Right lung (tissue), 5 donors: ENCODE data around the gene FAM120B. TPM values are rescaled to one million over a fixed set of nuclear protein-coding genes. Genes with fewer than 3 reads are reported as not detected.
"Not testable (repeated sequence)": the region's sequence is repeated elsewhere in the genome, so short reads cannot be mapped to it uniquely, and the experiment has no call there.

Experiments
- DNase-seq, 2 donors: peaks; one replicate each; pipeline ENCODE4 v3.0.0-alpha.2; 2013
- polyA plus RNA-seq, 5 donors: library from polyadenylated mRNA; unstranded; fragments of 120-200 nt; gene quantifications; one replicate each; pipeline versions ENCODE4 v1.2.1 to v1.2.3, GENCODE V29; 2013; ENCODE audit warnings: inconsistent platforms in 1 of 5, low replicate concordance in 1 of 5; ENCODE audit not compliant: insufficient read length in 5 of 5, insufficient read depth in 1 of 5

FAM120B gene
- polyA plus RNA-seq, 5 donors: 27.2 to 39.8 (median 35.4) TPM

DNA sequence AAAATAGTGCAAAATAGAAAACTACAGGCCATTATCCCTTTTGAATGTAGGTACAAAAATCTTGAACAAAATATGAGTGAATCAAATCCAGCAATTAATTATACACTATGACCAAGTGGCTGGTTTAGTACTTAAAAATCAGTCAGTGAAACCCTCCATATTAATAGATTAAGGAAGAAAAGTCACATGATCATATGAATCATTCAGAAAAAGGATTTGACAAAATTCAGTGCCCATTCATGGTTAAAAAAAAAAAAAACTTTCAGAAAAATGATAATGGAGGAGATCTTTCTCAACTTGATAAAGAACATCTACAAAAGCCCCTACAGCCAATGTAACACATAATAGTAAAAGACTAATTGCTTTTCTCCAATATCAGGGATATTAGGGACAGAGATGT is 75.0 kb downstream of the FAM120B start:
- no peak for DNase-seq

DNA sequence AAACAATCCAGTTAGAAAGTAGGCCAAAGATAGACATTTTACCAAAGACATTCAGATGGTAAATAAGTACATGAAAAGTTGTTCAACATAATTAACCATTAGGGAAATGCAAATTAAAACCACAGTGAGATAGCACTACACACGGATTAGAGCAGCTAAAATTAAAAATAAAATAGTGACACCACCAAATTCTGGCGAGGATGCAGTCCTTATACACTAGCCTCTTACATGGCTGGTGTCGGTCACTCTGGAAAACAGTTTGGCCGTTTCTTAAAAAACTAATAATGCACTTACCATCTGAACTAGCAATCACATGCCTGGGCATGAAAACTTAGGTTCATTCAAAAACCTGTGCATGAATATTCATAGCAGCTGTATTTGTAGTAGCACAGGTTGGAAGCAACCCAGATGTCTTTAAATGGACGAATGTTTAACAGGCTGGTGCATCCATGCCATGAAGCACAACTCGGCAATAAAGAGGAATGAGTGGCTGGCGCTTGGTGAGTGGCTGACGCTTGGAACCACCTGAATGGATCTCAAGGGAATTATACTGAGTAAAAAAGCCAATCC is 77.0 kb downstream of the FAM120B start:
- DNase-seq: no peak

DNA sequence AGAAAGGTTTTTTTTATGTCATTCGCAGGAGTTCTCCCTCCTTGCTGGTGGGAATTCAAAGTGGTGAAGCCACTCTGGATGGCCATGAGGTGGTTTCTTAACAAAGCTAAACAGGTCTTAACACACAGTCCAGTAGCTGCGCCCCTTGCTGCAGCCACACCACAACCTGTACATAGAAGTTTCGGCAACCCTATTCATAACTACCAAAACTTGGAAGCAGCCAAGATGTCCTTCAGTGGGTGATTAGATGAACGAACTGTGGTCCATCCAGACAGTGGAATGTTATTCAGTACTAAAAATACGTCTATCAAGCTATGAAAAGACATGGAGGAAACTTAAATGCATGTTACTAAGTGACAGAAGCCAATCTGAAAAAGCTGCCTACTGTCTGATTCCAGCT is 78.9 kb downstream of the FAM120B start:
- no peak for DNase-seq

DNA sequence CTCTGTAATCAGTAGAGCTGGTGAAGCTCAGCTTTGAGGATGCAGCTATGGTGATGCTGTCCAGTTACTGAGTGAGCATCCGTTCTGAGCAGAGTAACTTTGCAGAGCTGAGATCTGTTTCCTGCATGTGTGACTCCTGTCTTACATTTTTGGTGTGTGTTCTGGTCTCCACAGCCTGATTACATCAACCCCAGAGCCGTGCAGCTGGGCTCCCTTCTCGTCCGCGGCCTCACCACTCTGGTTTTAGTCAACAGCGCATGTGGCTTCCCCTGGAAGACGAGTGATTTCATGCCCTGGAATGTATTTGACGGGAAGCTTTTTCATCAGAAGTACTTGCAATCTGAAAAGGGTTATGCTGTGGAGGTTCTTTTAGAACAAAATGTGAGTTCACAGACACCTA is 81.6 kb downstream of the FAM120B start:
- DNase-seq: no peak

DNA sequence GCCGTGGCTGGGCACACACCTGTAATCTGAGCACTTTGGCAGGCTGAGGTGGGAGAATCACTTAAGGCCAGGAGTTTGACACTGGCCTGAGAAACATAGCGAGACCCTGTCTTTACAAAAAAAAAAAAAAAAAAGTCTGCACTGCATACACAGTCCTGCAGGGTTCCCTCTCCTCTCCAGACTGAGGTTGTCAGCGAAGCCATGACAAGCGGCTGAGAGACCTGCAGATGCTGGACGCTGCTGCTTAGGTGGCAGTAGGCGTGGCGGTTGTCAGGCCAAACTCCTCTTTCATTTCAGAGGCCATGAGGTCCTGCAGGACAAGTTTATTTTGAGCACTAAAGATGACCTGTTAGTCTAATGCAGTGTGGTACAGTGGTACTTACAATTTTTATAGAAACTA is 86.5 kb downstream of the FAM120B start:
- no peak for DNase-seq

DNA sequence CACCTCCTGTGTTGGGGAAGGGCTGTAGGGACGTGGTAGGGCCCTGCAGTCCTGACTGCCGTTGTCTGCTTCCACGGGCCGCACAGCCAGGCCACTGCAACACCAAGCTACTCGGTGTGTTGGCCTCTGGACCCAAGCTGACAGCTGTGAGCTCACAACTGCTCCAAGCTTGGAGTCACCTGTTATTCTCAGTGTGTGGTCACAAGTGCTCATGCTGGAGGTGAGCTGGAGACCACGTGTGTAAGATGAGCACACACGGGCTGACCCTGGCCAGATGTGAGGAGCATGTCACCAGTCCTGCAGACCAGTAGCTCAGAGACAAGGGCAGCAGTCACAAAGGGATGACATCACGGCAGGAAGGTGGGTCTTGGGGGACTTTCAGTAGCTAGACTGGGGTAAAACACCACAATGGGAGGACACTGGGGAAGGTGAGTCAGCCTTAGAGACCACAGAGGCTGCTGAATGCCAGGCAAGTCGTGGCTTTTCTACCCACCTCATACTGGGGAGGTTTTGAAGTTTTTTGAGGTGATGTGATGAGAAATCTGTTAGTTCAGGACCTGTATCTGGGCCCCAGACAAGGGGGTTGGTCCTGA is 87.3 kb downstream of the FAM120B start:
- DNase-seq: no peak

DNA sequence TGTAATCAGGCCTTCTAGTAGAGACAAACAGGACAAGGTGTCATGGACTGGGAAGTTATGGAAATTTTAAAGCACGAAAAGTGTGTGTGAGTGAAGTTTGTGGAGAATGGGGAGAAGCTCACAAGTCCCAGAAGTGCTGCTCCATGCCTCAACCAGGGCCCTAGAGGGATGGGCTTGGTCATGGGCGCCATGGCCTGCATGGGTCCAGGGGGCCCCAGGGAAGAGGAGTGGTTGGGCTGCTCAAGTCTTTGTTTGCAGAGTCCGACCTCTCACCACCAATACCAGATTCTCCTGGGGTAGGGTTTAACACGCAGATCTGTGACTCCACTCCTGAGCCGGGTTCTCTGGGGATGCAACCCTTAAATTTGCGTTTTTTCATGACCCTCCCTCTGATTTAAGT is 88.4 kb downstream of the FAM120B start:
- DNase-seq: no peak

DNA sequence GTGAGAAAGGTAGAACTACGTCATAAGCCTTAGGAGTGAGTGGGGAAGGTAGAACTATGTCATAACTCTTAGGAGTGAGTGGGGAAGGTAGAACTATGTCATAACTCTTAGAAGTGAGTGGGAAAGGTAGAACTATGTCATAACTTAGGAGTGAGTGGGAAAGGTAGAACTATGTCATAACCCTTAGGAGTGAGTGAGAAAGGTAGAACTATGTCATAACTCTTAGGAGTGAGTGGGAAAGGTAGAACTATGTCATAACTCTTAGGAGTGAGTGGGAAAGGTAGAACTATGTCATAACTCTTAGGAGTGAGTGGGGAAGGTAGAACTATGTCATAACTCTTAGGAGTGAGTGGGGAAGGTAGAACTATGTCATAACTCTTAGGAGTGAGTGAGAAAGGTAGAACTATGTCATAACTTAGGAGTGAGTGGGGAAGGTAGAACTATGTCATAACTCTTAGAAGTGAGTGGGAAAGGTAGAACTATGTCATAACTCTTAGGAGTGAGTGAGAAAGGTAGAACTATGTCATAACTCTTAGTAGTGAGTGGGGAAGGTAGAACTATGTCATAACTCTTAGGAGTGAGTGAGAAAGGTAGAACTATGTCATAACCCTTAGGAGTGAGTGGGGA is 92.3 kb downstream of the FAM120B start:
- DNase-seq: not testable (repeated sequence)

DNA sequence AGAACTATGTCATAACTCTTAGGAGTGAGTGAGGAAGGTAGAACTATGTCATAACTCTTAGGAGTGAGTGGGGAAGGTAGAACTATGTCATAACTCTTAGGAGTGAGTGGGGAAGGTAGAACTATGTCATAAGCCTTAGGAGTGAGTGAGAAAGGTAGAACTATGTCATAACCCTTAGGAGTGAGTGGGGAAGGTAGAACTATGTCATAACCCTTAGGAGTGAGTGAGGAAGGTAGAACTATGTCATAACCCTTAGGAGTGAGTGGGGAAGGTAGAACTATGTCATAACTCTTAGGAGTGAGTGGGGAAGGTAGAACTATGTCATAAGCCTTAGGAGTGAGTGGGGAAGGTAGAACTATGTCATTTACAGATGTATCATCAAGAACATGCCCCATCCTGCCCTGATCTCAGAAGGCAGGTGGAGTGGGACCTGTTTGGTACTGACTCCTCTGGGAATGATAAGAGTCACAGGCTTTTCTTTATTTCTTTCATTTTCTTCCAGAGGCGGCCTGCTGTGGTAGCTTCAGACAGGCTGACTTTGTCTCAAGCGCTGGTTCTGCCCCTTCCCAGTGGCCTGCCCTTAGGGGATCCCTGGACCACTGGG is 93.5 kb downstream of the FAM120B start:
- not testable (repeated sequence) for DNase-seq

DNA sequence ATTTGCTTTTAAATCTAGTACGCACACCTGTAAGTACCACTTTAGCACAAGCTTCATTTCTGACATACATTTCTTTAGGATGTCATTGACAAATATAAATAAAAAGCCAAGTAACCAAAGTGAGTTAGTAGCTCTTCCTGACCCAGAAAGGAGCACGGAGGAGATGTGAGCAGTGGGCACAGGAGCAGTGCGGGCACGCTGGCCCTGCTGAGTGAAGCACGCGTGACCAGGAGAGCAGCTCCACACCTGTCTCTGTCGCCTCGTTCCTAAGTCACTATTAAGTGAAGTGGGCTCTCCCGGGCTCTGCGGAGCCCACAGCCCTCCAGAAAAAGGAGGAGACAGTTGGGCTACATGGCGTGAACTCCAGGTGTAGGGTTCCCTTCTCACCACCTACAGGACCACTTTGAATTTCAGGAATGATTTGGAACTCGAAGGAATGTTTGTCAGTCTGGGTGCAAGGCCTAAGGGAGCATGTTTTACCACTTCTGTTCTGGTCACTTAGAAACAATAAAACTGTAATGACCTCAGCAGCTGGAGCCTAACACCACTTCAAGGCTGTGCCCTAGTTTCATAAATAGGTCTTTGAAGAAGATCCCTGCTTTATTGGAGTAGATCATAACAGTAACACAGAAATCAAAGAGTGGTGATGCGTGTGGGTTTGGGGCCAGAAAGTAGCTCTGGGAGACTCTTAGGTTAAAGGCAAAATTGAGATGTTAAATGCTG is 95.9 kb downstream of the FAM120B start:
- DNase-seq: no peak

DNA sequence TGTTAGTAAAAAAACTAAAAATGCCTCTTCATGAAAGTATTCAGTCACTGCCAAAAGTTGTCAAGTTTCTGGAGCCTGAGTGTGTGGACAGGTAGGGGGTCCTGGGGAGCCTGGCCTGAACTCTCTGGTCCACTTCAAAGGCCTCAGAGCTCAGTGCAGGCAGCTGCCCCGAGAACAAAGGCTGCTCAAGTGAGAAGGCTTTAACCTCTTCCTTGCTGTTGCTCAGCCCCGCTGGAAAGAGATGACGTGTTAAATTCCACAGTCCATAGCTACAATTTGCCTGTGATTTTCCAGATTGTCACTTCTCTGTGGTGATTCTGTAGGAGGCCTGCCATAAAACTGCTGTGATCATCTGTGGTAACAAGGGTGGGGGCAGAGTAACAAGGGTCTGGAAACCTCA is 96.9 kb downstream of the FAM120B start:
- DNase-seq: no peak

DNA sequence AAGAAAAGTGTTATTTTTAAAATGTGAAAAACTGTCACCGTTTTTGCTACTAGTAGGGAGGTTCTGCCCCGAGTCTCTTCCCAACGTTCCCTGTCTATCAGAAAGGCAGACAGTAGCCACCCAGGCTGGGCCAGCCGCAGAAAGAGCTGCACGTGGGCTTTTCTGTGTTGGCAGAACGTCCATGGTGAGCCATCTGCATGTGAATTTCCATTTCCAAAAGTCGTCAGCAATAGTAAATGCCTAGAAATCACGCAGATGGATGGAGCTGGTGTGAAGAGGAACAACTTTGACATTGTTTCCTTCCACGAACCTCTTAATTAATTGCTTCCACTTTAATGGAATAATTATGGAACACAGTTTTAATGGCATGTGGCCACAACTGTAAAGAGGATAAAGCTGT is 97.5 kb downstream of the FAM120B start:
- no peak for DNase-seq

DNA sequence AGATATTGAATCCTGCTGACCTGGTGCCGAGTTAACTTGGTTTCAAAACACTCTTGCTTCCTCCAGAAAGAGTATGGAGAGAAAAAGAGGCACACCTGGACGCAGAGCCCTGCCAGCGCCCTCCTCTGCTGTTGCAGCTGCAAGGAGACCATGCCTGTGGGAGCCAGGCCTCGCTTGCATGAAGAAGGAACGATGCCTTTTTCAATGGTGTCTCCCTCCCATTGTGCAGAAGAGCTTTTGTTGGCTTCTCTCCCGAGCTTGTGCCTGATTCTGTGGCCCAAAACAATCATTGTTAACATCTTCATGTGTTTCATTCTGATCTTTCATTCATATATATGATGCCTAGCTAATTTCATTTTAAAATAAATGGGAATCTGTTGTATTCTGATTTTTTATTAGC is 98.1 kb downstream of the FAM120B start:
- no peak for DNase-seq

DNA sequence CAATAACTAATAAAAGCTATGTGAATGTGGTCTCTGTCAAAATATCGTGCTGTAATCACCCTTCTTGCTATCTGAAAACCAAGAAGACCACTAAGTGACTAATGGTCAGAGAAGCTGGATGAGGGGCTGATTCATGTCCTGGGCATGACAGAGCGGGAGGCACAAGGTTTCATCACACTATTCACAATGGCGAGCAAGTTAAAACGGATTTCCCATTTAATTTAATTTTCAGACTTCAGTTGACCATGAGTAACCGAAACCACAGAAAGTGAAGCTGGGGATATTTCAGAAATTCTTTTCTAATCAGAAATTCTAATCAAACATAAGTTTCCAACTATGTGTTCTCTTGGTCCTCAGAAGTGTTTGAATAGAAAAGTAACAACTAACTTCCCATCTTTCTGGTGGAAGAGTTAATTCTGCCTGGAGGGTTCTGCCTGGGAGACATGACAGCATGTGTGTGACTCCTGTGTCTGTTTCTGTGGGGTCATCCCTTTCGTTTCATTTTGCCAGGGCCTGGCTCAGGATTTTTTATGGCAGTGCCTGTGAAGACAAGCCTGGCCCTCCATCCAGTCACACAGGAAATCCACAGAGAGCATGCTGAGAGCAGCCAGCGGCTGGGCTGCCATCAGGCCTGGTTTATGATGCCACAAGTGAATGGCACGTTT is 98.9 kb downstream of the FAM120B start:
- no peak for DNase-seq

DNA sequence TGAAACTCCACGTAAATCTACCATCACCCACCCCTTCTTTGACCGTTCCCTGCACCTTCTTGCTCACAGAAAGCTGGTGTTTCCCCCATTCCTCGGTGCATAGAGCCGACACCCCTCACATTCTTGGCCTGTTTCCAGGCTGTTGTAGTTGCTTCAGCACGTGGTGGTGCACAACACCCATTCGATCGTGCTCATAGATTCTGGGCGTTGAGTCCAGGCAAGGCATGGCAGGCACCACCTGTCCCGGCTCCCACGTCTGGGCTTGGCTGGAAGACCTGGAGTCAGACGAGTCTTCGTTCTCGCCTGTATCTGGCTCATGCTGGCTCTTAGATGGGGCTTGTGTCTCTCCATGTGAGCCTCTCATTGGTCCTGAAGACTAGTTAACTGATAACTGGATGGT is 100.6 kb downstream of the FAM120B start:
- DNase-seq: no peak

DNA sequence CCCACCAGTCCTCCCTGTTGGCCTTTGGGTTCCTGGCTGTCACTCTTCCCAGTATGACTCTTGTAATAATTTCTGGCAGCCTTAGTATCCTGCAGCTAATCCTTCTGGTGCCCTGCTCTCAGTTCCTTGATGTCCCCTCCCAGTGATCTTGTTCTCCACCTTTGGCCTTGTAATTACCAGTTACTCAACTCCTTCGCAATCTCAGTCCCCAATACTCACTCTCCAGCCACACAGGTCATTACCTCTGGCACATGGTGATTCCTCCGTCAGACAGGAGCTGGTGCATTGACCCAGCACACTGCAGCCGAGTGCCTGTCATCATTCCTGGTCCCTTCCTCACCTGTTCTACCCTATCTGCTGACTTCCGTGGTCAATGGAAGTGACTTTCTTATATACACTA is 101.4 kb downstream of the FAM120B start:
- no peak for DNase-seq

DNA sequence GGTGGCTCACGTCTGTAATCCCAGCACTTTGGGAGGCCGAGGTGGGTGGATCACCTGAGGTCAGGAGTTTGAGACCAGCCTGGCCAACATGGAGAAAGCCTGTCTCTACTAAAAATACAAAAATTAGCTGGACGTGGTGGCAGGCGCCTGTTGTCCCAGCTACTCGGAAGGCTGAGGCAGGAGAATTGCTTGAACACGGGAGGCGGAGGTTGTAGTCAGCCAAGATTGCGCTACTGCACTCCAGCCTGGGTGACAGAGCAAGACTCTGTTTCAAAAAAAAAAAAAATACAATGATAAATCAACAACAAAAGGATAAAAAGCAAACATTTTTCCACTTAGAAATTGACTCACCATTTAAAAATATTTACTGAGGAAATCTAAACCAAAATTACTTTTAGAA is 103.2 kb downstream of the FAM120B start:
- DNase-seq: not testable (repeated sequence)

DNA sequence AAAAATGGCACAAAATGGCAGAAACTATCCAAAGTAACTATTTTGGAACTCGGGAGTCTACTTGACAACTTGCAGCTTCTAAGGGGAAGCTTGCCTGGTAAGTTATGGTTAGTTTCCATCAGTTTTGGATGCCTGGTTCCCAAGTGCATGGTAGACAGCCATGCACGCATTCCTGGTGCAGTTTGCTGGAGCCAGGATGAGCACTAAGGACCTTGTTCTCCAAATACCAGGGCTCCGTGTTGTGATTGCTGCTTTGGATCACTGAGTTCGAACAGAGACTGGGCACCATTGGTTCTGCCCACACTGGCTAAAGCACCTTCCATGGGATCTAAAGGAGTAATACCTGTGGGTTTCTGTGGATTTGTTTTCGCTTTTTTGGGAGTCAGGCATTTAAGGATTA is 103.7 kb downstream of the FAM120B start:
- DNase-seq: no peak

DNA sequence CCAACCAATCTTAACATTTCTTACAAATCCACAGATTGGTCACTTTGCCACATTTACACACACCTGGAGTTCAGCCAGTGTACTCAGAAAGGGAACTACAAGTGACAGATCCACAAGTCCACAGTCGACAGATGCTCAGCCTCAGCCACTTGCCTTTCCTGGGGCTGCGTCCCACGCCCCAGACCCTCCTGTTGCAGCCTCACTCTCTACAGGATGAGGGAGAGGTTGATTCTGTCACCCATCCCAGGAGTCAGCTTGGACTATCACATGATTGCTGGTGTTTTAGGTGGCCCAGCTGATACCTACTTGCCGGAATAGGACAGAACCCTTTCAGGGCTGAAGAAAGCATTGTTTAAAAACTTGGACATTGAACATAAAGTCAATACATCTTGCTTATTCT is 108.8 kb downstream of the FAM120B start:
- DNase-seq: no peak

DNA sequence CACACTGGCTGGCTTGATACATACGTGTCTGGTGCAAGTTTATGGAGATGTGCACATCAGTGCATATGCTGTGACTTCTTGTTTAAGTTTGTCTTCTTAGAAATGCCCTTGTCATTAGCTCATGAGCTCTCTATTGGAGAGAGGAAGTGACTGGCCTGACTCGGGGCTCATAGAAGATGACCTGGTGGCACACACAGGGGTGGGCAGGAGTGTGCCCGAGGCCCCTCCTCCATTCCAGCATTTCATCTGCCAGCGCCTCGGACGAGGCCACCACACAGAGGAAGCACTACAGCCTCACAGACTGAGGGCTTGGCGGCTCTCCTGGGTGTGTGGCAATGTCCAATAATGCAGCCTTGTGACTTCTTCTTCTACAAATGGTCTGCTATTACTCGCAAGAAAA is 109.7 kb downstream of the FAM120B start:
- no peak for DNase-seq

DNA sequence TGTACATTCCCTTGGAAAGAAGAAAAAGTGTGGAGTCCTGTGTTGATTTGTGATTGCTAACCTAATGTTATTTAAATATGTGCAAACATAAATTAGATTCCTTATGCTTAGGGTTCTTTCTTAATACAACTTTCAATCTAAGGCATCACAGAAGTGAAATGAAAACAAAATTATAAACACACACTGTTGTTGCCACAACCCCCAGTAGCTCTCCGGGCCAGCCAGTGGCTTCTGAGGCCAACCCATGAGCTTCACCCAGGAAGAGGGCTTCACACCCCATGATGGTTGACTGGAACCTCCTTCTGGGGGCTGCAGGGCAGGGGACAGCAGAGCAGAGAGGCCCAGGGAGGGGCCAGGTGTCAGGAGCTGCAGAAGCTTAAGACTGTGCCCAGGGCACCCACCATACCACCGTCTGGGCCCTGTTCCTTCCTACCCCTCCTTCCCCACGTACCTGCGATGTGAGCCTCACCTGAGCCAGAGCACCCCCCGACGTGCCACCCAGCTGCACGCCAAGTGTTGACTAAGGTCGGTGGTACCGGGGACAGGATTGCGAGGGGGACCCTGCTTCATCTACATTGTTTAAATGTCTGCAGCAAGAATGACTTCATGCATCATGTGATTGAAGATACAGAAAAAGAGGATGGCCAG is 110.5 kb downstream of the FAM120B start:
- no peak for DNase-seq

DNA sequence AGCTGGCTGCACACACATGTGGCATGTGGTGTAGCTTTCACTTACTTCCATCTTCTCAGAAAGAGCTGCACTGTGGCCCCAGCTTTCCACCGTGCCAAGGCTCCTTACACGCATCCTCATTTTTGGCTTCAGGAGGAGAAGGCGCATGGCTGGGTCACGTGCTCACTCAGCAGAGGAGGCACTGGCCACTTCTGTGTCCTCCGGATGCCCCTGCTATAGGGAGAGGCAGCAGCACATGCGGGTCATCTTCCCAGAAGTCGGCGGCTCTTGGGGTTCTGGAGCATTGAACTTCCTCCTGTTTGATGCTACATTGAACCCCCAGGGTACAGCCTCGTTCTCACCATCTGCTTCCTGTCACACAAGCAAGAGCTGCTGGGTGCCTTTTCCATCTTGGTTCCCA is 111.3 kb downstream of the FAM120B start:
- DNase-seq: no peak
